ENCODE data around the gene UMODL1. TPM values are rescaled to one million over a fixed set of nuclear protein-coding genes. Genes with fewer than 3 reads are reported as not detected.

UMODL1 gene
- total RNA-seq, 1 experiment from 2014 or later: not detected

GRCh38 chr21:42092771-42093170, 21.7 kb downstream of the UMODL1 start:
- H3K27ac Mint-ChIP-seq: no peak overlapping the region

More at GRCh38 chr21:42092771-42093170, 21.7 kb downstream of the UMODL1 start:
- H2AK5ac ChIP-seq (ENCODE audit: insufficient read length, low read length): no peak overlapping the region
- no peak overlapping the region for H2BK5ac ChIP-seq (ENCODE audit: insufficient read length, low read length)
- H2BK15ac ChIP-seq (ENCODE audit: low read depth, low read length): no peak overlapping the region
- no peaks in the 10 kb centered on the region for H3K23me2 ChIP-seq (ENCODE audit: insufficient read length, low read depth, low read length, poor library complexity, severe bottlenecking)
- Mint-ChIP-seq H3K9me3 (peaks cover 12 to 16% of the 10 kb centered on the region in 2 experiments), H3K4me1 (peaks cover 15 to 20% of the 10 kb centered on the region in 2 experiments), H3K4me3 (no peak overlapping the region), H3K36me3 (ENCODE audit: insufficient read depth in 1 of 3, low read depth in 3 of 3) (peaks cover 7 to 13% (median 9%) of the 10 kb centered on the region in 3 experiments; a peak in 6 of 7 replicates), H3K27me3 (ENCODE audit: low read depth) (peaks cover 25% of the 10 kb centered on the region)
- H4K91ac ChIP-seq (ENCODE audit: insufficient read length, low read depth, low read length): no peak overlapping the region
- H3K79me2 ChIP-seq (ENCODE audit: insufficient read depth, low read length): no peaks in the 10 kb centered on the region
- no peak for DNase-seq
- no peak overlapping the region for H3T11ph ChIP-seq (ENCODE audit: low read length)
- TF ChIP-seq, protein P1, sequence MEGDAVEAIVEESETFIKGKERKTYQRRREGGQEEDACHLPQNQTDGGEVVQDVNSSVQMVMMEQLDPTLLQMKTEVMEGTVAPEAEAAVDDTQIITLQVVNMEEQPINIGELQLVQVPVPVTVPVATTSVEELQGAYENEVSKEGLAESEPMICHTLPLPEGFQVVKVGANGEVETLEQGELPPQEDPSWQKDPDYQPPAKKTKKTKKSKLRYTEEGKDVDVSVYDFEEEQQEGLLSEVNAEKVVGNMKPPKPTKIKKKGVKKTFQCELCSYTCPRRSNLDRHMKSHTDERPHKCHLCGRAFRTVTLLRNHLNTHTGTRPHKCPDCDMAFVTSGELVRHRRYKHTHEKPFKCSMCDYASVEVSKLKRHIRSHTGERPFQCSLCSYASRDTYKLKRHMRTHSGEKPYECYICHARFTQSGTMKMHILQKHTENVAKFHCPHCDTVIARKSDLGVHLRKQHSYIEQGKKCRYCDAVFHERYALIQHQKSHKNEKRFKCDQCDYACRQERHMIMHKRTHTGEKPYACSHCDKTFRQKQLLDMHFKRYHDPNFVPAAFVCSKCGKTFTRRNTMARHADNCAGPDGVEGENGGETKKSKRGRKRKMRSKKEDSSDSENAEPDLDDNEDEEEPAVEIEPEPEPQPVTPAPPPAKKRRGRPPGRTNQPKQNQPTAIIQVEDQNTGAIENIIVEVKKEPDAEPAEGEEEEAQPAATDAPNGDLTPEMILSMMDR (conservative IDR thresholded peaks at IDR 0.05): no peak
- no CpG with 5 or more reads among the region's 8 CpGs for WGBS (ENCODE audit: extremely low coverage, insufficient read length, low lambda C conversion rate)
- no peak overlapping the region for H4K8ac ChIP-seq (replicated peaks; ENCODE audit: insufficient read length, low read depth, low read length)
- no peak overlapping the region for H3K18ac ChIP-seq (ENCODE audit: insufficient read length, low read depth, low read length)
- H3K79me1 ChIP-seq (ENCODE audit: insufficient read depth, low read depth, low read length, poor library complexity, severe bottlenecking): no peaks in the 10 kb centered on the region
- H4K20me1 ChIP-seq (ENCODE audit: control insufficient read depth, insufficient read depth, insufficient read length): no peaks in the 10 kb centered on the region
- H2AFZ ChIP-seq (ENCODE audit: low read length): no peak overlapping the region
- no peak overlapping the region for H3K9ac ChIP-seq (ENCODE audit: extremely low read depth, insufficient read length, low read length)
- no peak overlapping the region for H3K4me2 ChIP-seq (ENCODE audit: insufficient read depth, insufficient read length, low read length)
- no peak overlapping the region for H3K56ac ChIP-seq (ENCODE audit: insufficient read length, low read depth, low read length)
- no peak overlapping the region for H2BK120ac ChIP-seq (ENCODE audit: low read depth, low read length, poor library complexity, severe bottlenecking)
- H3K9me3 ChIP-seq (ENCODE audit: control insufficient read depth, low read depth, low read length): no peaks in the 10 kb centered on the region
- H4K5ac ChIP-seq (ENCODE audit: insufficient read length, low read depth, low read length): no peak overlapping the region
- H2BK12ac ChIP-seq (ENCODE audit: insufficient read length, low read depth, low read length): no peak overlapping the region
- no peaks in the 10 kb centered on the region for H3K4me1 ChIP-seq (ENCODE audit: insufficient read depth, low read length)
- no peaks in the 10 kb centered on the region for H3K27me3 ChIP-seq (ENCODE audit: insufficient read depth, low read length)
- no peak overlapping the region for H3K27ac ChIP-seq (ENCODE audit: insufficient read length, low read depth, low read length)
- no peak overlapping the region for H3K4ac ChIP-seq (ENCODE audit: low read depth, low read length)
- no peak overlapping the region for H2BK20ac ChIP-seq (ENCODE audit: low read depth, low read length, poor library complexity, severe bottlenecking)
- H3K23ac ChIP-seq (ENCODE audit: insufficient read length, low read depth, low read length): no peak overlapping the region
- no peak overlapping the region for H3K14ac ChIP-seq (ENCODE audit: insufficient read depth, low read length)
